HG03196 (cell line): ENCODE data around the gene NDUFS5.
"Not testable (repeated sequence)": the region's sequence is repeated elsewhere in the genome, so short reads cannot be mapped to it uniquely, and the experiment has no call there.

Experiments used
- ATAC-seq: cut with Tn5 transposase; IDR thresholded peaks from one replicate; pipeline ENCODE4 v1.9.1; 2021; ENCODE audit not compliant: unreplicated experiment

The NDUFS5 gene

GRCh38 chr1:39061951-39062350 is 35.8 kb downstream of the NDUFS5 start:
- ATAC-seq, result no peak

GRCh38 chr1:39063191-39063590 is 37.0 kb downstream of the NDUFS5 start:
- ATAC-seq, result no peak

GRCh38 chr1:39063775-39064174 is 37.6 kb downstream of the NDUFS5 start:
- no peak for ATAC-seq

GRCh38 chr1:39065542-39065941 is 39.4 kb downstream of the NDUFS5 start:
- no peak for ATAC-seq

GRCh38 chr1:39068227-39068626 is 42.1 kb downstream of the NDUFS5 start:
- ATAC-seq, result not testable (repeated sequence)

- ATAC-seq, result not testable (repeated sequence)
Observed at GRCh38 chr1:39071557-39071956, 45.4 kb downstream of the NDUFS5 start.

GRCh38 chr1:39076127-39076798 is 50.1 kb downstream of the NDUFS5 start:
- ATAC-seq, result no peak

GRCh38 chr1:39076799-39077148 is 50.6 kb downstream of the NDUFS5 start:
- ATAC-seq, result no peak

GRCh38 chr1:39080269-39080826 is 54.2 kb downstream of the NDUFS5 start:
- no peak for ATAC-seq

- no peak for ATAC-seq
Observed at GRCh38 chr1:39080831-39081270, 54.7 kb downstream of the NDUFS5 start.

- ATAC-seq, result no peak
Observed at GRCh38 chr1:39081271-39082009, 55.3 kb downstream of the NDUFS5 start.

GRCh38 chr1:39082010-39082799 is 56.1 kb downstream of the NDUFS5 start:
- no peak for ATAC-seq

GRCh38 chr1:39082811-39083576 is 56.8 kb downstream of the NDUFS5 start:
- no peak for ATAC-seq

GRCh38 chr1:39084191-39084590 is 58.0 kb downstream of the NDUFS5 start:
- ATAC-seq, result no peak
